Sigmoid colon (tissue), 7 donors: ENCODE data around the gene PLA2G2E. TPM values are rescaled to one million over a fixed set of nuclear protein-coding genes. Genes with fewer than 3 reads are reported as not detected.
A peak's percentile ranks its signal among the peaks of the same experiment; 100 is the strongest.

Source experiments
- DNase-seq: peaks from one replicate; pipeline ENCODE4 v3.0.0-alpha.2; 2019
- H3K27ac ChIP-seq, 4 donors: fragments of 200-600 bp; sonication (generic); one replicate each; pipeline ENCODE4 v1.5.1; 2016 to 2019; ENCODE audit warnings: mild to moderate bottlenecking in 1 of 4
- H3K27me3 ChIP-seq, 3 donors: fragments of 200-600 bp; sonication (generic); one replicate each; pipeline ENCODE4 v1.5.1; 2019; ENCODE audit warnings: mild to moderate bottlenecking in 1 of 3
- H3K36me3 ChIP-seq, 4 donors: fragments of 200-600 bp; sonication (generic); one replicate each; pipeline ENCODE4 v1.5.1; 2016 to 2019
- H3K4me1 ChIP-seq, 4 donors: fragments of 200-600 bp; sonication (generic); one replicate each; pipeline ENCODE4 v1.5.1; 2017 to 2019
- H3K4me3 ChIP-seq, 4 donors: fragments of 200-600 bp; sonication (generic); one replicate each; pipeline ENCODE4 v1.5.1; 2017 to 2019; ENCODE audit warnings: mild to moderate bottlenecking in 2 of 4, moderate library complexity in 1 of 4
- H3K9me3 ChIP-seq, 4 donors: fragments of 200-600 bp in 3 of 4; sonication (generic) in 3 of 4; one replicate each; pipeline versions ENCODE4 v1.5.1 to v1.6.1; 2013 to 2019
- CTCF ChIP-seq, 4 experiments: fragments of 450-650 bp in 3 of 4; fragments of 200-600 bp in 1 of 4; IDR thresholded peaks; one replicate each; pipeline ENCODE4 v1.5.1; 2016 to 2019; ENCODE audit warnings: antibody characterized with exemption in 4 of 4, mild to moderate bottlenecking in 3 of 4, moderate library complexity in 2 of 4
- EP300 ChIP-seq, 4 donors: sonication (generic); formaldehyde crosslinking; IDR thresholded peaks; one replicate each; pipeline ENCODE4 v1.6.1; 2017; ENCODE audit warnings: antibody characterized with exemption in 4 of 4
- POLR2A ChIP-seq, 2 donors: fragments of 450-650 bp; IDR thresholded peaks; one replicate each; pipeline ENCODE4 v1.6.1; 2016; ENCODE audit warnings: antibody characterized with exemption in 2 of 2, mild to moderate bottlenecking in 2 of 2, moderate library complexity in 2 of 2
- POLR2AphosphoS5 ChIP-seq, 4 donors: sonication (generic); formaldehyde crosslinking; IDR thresholded peaks; one replicate each; pipeline ENCODE4 v1.6.1; 2017; ENCODE audit warnings: antibody characterized with exemption in 4 of 4
- WGBS, 2 donors: extraction: QIAGEN DNeasy Blood & Tissue Kit; methylation state at CpG; one replicate each; pipeline ENCODE4 v1.1.7; 2013; 5-methylcytosine and 5-hydroxymethylcytosine counted together
- intact Hi-C: fragments of 100-400 bp; cut with DNase I; formaldehyde crosslinking; loops from one replicate; pipeline ENCODE4 v1.15.1; 2023
- polyA plus RNA-seq, 3 donors: library from polyadenylated mRNA; stranded (reverse); fragments of 200-250 nt; gene quantifications; one replicate each; pipeline ENCODE4 v1.2.3, GENCODE V29; 2013
- total RNA-seq, 4 donors: library from RNA; depleted of rRNA; stranded (reverse); fragments of >200 nt; gene quantifications; one replicate each; pipeline ENCODE4 v1.1.0, GENCODE V29; 2016
- donor health status: healthy with polysubstance abuse.
- donor health status: Bipolar disorder and iron deficiency.
- donor health status: healthy.

The PLA2G2E gene
- total and polyA plus RNA-seq, 7 donors = not detected

DNA sequence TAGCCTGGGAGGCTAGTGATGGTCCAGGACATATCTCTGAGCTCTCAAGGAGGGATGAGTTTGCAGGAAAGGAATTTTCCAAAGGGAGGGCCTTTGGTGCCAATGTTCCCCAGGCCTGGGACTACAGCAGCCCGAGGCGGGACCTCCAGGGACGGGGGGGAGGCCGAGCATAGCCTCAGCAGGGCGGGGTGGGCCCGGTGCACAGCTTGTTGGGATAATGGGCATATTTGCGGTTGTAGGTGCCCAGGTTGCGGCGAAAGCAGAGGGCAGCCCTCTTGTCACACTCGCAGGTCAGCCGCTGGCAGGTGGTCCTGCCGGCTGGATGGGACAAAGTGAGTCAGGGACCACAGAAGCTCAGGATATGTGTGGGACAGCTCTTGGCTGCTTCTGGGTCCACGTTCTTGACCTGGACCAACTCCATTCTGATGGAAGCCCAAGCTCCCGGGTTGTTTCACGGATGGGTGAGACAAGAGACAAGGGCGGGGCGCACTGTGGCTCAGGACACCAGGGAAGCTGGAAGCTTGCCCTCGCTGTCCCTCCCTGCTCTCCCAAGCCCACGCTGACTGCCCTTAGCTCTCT is 3.2 kb downstream of the PLA2G2E start:
- H3K9me3 ChIP-seq = no peaks in the 10 kb centered on the region
- 83 to 92% methylated on average over 19 of the region's 19 CpGs for WGBS, 2 donors
- H3K27me3 ChIP-seq = no peaks in the 10 kb centered on the region
- H3K4me3 ChIP-seq = no peak overlapping the region
- TF ChIP-seq CTCF (IDR thresholded peaks at IDR 0.05) = no peak
- no peak for TF ChIP-seq EP300 (IDR thresholded peaks at IDR 0.05)
- no peak for TF ChIP-seq POLR2A (IDR thresholded peaks at IDR 0.05)
- TF ChIP-seq POLR2AphosphoS5 (IDR thresholded peaks at IDR 0.05) = no peak
- intact Hi-C loops = no loop called here
- H3K27ac ChIP-seq = no peak overlapping the region
- DNase-seq = no peak
- H3K36me3 ChIP-seq = no peaks in the 10 kb centered on the region
- H3K4me1 ChIP-seq = no peaks in the 10 kb centered on the region

DNA sequence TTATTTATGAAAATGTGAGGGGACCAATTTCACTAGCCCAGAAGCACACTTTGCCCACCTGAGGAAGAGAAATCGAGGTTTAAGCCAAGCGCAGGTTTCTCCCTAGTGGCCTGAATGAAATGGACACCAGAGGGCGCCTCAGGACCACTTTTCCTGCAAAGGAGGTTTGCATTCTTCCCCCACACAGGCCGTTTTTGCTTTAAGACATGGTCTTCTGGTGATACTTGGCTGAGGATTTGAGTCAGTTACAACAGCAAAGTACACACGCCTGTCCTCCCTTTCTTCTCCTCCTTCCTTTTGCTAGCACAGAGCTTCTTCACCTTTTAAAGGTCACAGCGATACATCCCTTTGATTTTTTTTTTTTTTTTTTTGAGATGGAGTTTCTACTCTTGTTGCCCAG is 5.4 kb downstream of the PLA2G2E start:
- H3K27ac ChIP-seq = no peak overlapping the region
- WGBS, 2 donors = 15 to 20% methylated on average over 6 of the region's 6 CpGs
- H3K4me3 ChIP-seq = no peak overlapping the region
- TF ChIP-seq POLR2AphosphoS5 (IDR thresholded peaks at IDR 0.05) (no peak), EP300 (IDR thresholded peaks at IDR 0.05) (no peak), CTCF (IDR thresholded peaks at IDR 0.05) (peak; percentile 72 to 88 (median 85))
- peaks cover 0 to 20% (median 6%) of the 10 kb centered on the region in 4 donors for H3K36me3 ChIP-seq
- peak; percentile 89 for DNase-seq
- no peaks in the 10 kb centered on the region for H3K9me3 ChIP-seq
- intact Hi-C loops = loop anchor here (1.0 to 5.0 kb wide), 4 partner anchors 57 to 574 kb away; no protein-coding TSS in a partner anchor
- H3K27me3 ChIP-seq = no peaks in the 10 kb centered on the region
- H3K4me1 ChIP-seq = no peaks in the 10 kb centered on the region

DNA sequence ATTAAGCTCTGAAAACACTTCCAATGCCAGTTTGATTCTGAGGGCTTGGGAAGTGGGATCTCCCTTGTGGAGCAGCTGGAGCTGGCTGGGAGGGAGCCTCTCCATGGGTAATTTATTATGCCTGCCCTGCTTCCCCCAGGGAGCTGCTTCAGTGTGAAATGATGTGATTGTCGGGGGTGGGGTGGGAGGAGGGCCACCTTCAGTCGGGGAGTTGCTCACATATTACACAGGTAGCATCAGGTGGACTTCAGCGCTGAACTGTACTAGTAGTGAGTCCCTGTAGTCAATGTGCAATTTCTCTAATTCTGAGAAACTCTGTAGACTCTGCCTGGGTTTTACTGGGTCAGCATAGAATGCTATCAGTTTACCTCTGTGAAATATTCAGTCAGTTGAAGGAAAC is 12.8 kb downstream of the PLA2G2E start:
- intact Hi-C loops = no loop called here
- Histone ChIP-seq H3K4me3 (no peak overlapping the region), H3K9me3 (no peaks in the 10 kb centered on the region), H3K27me3 (no peaks in the 10 kb centered on the region), H3K36me3 (peaks cover 4 to 91% (median 53%) of the 10 kb centered on the region in 4 donors), H3K4me1 (no peaks in the 10 kb centered on the region), H3K27ac (no peak overlapping the region)
- 89 to 90% methylated on average over 3 of the region's 3 CpGs for WGBS, 2 donors
- DNase-seq = no peak
- TF ChIP-seq EP300 (IDR thresholded peaks at IDR 0.05) (no peak), POLR2AphosphoS5 (IDR thresholded peaks at IDR 0.05) (no peak), POLR2A (IDR thresholded peaks at IDR 0.05) (no peak), CTCF (IDR thresholded peaks at IDR 0.05) (no peak)

- peaks cover 4 to 97% (median 58%) of the 10 kb centered on the region in 4 donors for H3K36me3 ChIP-seq
- intact Hi-C loops = no loop called here
These were observed 13.4 kb downstream of the PLA2G2E start for GRCh38 chr1:19909971-19910370.

More at GRCh38 chr1:19909971-19910370, 13.4 kb downstream of the PLA2G2E start:
- TF ChIP-seq POLR2A (IDR thresholded peaks at IDR 0.05) = no peak
- no peak for TF ChIP-seq EP300 (IDR thresholded peaks at IDR 0.05)
- no peak for TF ChIP-seq POLR2AphosphoS5 (IDR thresholded peaks at IDR 0.05)
- TF ChIP-seq CTCF (IDR thresholded peaks at IDR 0.05) = no peak
- Histone ChIP-seq H3K4me1 (no peaks in the 10 kb centered on the region), H3K9me3 (no peaks in the 10 kb centered on the region), H3K4me3 (no peak overlapping the region), H3K27ac (no peak overlapping the region), H3K27me3 (no peaks in the 10 kb centered on the region)
- WGBS, 2 donors = 90% methylated on average over 3 of the region's 3 CpGs
- DNase-seq = no peak
